HG03469 (cell line): ENCODE data around the gene DLG1.

Experiments
- ATAC-seq: cut with Tn5 transposase; IDR thresholded peaks from one replicate; pipeline ENCODE4 v1.9.1; 2021; ENCODE audit warnings: mild to moderate bottlenecking, moderate library complexity, moderate number of reproducible peaks; ENCODE audit not compliant: unreplicated experiment

Gene DLG1

GRCh38 chr3:197022405-197023231 lies 275.8 kb downstream of the DLG1 start:
- no peak for ATAC-seq

DNA sequence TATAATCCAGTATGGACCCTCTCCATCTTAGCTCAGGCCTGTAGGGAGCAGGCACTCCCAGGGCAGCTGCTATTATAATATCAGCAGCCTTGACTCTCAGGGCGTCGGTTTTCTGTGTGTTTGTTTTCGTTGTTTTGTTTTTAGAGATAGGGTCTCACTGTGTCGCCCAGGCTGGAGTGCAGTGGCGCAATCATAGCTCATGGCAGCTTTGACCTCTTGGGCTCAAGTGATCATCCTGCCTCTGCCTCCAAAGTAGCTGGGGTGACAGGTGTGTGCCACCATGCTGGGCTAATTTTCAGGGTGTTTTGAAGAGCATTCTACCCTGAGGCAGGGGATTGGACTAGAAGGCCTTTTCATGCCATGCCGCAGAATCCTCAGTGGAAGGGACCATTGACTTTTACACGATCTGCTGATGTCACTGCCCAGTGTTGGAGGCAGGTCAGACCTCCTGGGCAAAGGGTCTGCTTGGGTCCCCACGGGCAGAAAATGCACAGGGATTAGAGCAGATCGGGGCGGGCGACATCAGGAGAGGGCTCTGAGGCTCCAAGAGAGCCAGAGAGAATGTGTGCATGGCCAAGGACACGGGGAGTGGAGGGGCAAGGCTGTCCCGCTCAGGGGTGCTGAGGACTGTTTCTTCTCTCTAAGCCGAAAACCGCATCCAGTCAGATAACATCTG lies 276.5 kb downstream of the DLG1 start:
- no peak for ATAC-seq

DNA sequence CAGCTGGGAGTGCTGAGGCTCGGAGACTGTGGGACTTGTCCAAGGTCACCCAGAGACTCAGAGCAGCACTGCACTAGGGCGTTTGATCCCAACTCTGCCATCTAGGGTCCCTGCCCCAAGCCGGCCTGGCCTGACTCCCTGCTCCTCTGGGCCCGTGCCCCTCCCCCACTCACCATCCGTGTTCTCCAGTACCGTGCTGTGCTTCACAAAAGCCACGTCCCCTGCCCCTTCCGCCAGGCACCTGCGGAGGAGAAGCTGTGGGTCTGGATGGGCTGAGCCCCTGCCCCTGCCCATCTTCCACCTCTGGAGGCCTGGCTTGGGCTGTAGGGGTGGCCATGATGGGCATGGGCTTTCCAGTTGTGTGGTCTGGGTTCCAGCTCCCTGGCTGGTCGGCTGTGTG lies 277.2 kb downstream of the DLG1 start:
- ATAC-seq, result no peak

DNA sequence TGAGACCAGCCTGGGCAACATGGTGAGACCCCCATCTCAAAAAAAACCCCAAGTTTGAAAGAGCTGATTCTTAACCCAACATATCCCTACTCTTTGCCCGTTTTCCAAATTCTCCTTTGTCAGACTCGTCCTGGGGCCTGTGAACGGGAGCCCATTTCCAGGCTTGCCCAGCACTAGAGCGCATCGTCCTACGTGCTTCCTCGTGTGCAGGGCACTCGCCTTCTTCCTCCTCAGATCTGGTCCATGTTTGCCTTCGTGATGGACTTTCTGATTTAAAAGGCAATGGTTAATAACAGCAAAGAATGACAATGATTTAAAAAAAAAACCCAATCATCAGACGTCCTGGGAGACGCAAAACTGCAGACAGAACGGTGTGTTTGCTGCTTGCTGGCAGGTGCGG lies 278.9 kb downstream of the DLG1 start:
- no peak for ATAC-seq

DNA sequence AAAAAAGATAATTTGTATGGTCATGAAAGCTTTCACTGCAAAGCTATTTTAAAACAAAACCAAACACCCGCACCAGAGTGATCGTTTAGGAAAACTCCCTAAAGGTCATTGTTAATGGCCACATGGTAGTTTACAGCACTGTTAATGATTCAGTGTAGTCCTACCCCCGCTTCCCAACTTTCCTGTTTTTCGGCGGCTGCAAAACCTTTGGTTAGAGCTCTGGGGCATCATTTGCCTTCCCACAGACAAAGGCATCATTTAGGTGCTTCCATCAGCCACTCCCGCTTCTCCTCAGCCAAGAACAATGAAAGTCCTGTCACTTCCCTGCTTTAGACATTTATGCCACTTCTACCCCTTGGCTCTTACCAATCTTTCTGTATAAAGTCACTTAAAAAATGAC lies 279.4 kb downstream of the DLG1 start:
- ATAC-seq, result no peak

DNA sequence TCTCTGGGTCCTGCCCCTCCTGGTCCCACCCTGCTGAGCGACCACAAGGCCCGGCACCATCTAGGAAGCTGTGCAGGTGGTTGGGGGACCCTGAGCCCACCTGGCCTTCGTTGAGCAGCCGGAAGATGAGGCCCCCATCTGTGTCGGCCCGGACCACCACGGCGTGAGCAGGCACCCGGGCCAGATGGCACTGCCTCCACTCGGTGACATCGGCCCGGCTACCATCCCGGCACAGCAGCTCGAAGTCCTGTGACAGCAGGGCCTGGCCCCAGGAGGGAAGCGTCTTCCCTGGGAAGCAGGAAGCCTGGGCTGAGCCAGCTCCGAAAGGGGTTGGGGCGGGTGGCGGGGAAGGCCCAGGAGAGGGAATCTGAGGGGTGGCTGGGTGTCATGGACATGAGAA lies 281.4 kb downstream of the DLG1 start:
- ATAC-seq, result no peak

GRCh38 chr3:197015790-197016736 lies 282.3 kb downstream of the DLG1 start:
- no peak for ATAC-seq

GRCh38 chr3:197014942-197015575 lies 283.4 kb downstream of the DLG1 start:
- no peak for ATAC-seq

- no peak for ATAC-seq
These were observed 284.4 kb downstream of the DLG1 start for GRCh38 chr3:197014024-197014423.

DNA sequence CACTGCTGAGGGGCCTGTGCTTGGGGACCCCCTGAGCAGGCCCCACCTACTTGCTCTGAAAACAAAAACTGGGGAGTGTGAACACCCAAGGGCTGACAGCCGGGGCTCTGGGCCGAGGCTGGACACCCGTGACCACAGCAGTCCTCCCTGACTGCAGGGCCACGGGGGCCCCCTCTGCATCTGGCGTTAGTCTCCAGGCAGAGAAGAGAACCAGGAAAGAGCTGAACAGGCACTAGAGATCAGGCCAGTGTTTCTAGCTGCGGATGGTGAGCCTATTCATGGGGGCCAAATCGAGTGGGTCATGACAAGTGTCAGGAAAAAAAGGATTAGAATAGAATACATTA lies 285.9 kb downstream of the DLG1 start:
- ATAC-seq, result no peak

- ATAC-seq, result no peak
These were observed 286.5 kb downstream of the DLG1 start for GRCh38 chr3:197011780-197012539.

DNA sequence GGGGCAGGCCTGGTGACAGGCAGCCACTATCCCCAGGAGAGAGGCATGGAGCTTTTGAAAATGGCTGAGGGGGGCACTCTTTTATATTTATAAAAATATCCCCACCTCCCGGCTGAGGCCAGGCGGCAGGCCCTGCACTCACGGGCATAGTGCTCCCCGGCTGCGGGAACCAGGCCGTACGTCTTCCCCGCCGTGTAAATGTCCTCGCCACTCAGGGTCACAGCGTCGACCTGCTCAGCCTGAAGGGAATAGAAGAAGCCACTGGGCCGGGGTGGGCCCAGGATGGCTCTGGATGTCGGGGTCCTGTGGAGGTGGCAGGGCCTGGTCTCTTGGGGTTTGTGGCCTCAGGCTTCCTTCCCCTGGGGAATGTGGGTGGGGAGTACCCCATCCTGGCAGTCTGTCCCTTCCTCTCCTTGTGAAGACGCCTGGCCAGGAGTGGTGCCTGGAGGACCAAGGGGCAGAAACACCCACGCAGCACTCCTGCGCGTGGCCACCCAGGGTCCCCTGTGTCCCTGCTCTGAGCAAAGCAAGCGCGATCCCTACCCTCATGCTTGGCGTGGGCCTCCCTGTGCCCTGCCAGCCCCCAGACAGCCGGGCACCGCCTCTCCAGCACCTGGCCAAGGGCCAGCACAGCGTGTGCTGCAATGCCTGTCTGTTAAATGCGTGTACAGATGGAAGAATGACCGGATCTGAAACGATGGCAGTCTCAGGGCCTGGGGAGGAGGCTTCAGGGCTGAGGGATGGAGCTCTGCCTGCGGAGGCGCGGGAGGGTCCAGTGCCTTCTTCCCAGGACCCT lies 287.7 kb downstream of the DLG1 start:
- no peak for ATAC-seq

- ATAC-seq, result no peak
These were observed 288.8 kb downstream of the DLG1 start for GRCh38 chr3:197009532-197010019.

- ATAC-seq, result no peak
These were observed 289.8 kb downstream of the DLG1 start for GRCh38 chr3:197008436-197009209.

DNA sequence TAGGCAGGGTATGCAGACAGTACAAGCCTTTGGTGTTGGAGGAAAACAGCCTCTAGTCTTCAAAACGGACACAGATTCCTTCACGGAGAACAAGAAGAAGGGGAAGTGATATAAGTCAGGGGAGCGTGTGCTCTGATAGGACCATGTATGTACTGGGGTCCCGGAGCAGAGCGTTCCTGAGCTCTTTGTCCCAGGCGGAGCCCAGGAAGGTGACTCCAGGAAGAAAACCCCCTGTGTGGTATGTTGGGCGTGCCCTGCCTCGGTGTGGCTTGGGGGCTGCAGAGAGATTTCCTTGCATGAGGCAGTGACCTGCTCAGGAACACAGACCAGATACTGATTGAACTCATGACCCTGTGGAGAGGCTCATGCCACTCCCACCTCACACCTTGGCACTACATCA lies 290.5 kb downstream of the DLG1 start:
- ATAC-seq, result no peak

GRCh38 chr3:197007296-197007940 lies 291.0 kb downstream of the DLG1 start:
- ATAC-seq, result no peak

GRCh38 chr3:197006860-197007259 lies 291.6 kb downstream of the DLG1 start:
- no peak for ATAC-seq

DNA sequence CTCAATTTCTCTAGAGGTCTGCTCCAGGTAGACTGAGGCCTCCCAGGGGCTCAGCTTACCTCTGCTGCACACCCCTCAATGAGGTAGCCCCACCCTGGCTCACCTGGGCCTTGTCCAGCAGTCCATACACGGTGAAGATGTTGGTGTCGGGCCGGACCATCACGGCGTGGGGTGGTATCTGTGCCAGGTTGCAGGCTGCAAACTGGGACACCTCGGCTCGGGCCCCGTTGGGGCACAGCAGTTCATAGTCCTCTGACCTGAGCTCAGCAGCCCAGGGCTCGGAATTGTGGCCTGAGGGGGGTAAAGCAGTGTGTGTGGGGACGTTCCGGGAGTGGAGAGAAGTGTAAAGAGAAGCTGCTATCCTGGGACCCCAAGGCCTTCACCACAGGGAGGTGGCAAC lies 292.0 kb downstream of the DLG1 start:
- no peak for ATAC-seq
